ENCODE data around the gene CSNK2B. TPM values are rescaled to one million over a fixed set of nuclear protein-coding genes. Genes with fewer than 3 reads are reported as not detected.

The CSNK2B gene
- polyA plus RNA-seq, 1 donor: 196 TPM

- Histone ChIP-seq H3K36me3 (ENCODE audit: control insufficient read depth, insufficient read depth, low read length) (peaks cover 27% of the 10 kb centered on the region), H3K4me3 (ENCODE audit: low read length) (peak overlapping the region; percentile 94), H3K27ac (ENCODE audit: low read length) (peak overlapping the region; percentile 91), H3K27me3 (ENCODE audit: control insufficient read depth, insufficient read depth, low read length) (no peaks in the 10 kb centered on the region), H3K4me1 (ENCODE audit: control insufficient read depth, insufficient read depth, low read length) (peaks cover 40% of the 10 kb centered on the region), H3K9me3 (ENCODE audit: control insufficient read depth, low read depth, low read length) (no peaks in the 10 kb centered on the region)
- DNase-seq: no peak
- no CpG with 5 or more reads among the region's 12 CpGs for WGBS (ENCODE audit: insufficient coverage, low lambda C conversion rate)
Observed at GRCh38 chr6:31661262-31662123, 4.4 kb upstream of the CSNK2B start.

GRCh38 chr6:31662124-31662723 is 3.7 kb upstream of the CSNK2B start:
- Histone ChIP-seq H3K4me1 (ENCODE audit: control insufficient read depth, insufficient read depth, low read length) (peaks cover 43% of the 10 kb centered on the region), H3K27me3 (ENCODE audit: control insufficient read depth, insufficient read depth, low read length) (no peaks in the 10 kb centered on the region), H3K9me3 (ENCODE audit: control insufficient read depth, low read depth, low read length) (no peaks in the 10 kb centered on the region), H3K27ac (ENCODE audit: low read length) (no peak overlapping the region), H3K36me3 (ENCODE audit: control insufficient read depth, insufficient read depth, low read length) (peaks cover 28% of the 10 kb centered on the region), H3K4me3 (ENCODE audit: low read length) (no peak overlapping the region)
- WGBS (ENCODE audit: insufficient coverage, low lambda C conversion rate): 100% methylated on average over 1 of the region's 12 CpGs
- no peak for DNase-seq

- peak in 1 of 2 donors; percentile 72 for DNase-seq
- Histone ChIP-seq H3K9me3 (ENCODE audit: control insufficient read depth, low read depth, low read length) (no peaks in the 10 kb centered on the region), H3K27me3 (ENCODE audit: control insufficient read depth, insufficient read depth, low read length) (no peaks in the 10 kb centered on the region), H3K4me1 (ENCODE audit: control insufficient read depth, insufficient read depth, low read length) (peaks cover 38% of the 10 kb centered on the region), H3K27ac (ENCODE audit: low read length) (peak overlapping the region; percentile 97), H3K4me3 (ENCODE audit: low read length) (peak overlapping the region; percentile 93), H3K36me3 (ENCODE audit: control insufficient read depth, insufficient read depth, low read length) (peaks cover 29% of the 10 kb centered on the region)
- 20% methylated on average over 1 of the region's 9 CpGs for WGBS (ENCODE audit: insufficient coverage, low lambda C conversion rate)
Observed at GRCh38 chr6:31663126-31663960, 2.5 kb upstream of the CSNK2B start.

GRCh38 chr6:31663961-31664789 is 1.7 kb upstream of the CSNK2B start:
- Histone ChIP-seq H3K4me1 (ENCODE audit: control insufficient read depth, insufficient read depth, low read length) (peaks cover 30% of the 10 kb centered on the region), H3K27me3 (ENCODE audit: control insufficient read depth, insufficient read depth, low read length) (no peaks in the 10 kb centered on the region), H3K9me3 (ENCODE audit: control insufficient read depth, low read depth, low read length) (no peaks in the 10 kb centered on the region), H3K4me3 (ENCODE audit: low read length) (peak overlapping the region; percentile 93), H3K36me3 (ENCODE audit: control insufficient read depth, insufficient read depth, low read length) (peaks cover 34% of the 10 kb centered on the region), H3K27ac (ENCODE audit: low read length) (peak overlapping the region; percentile 97)
- WGBS (ENCODE audit: insufficient coverage, low lambda C conversion rate): 0% methylated on average over 2 of the region's 17 CpGs
- DNase-seq: peak in 1 of 2 donors; percentile 54

- H3K9me3 ChIP-seq (ENCODE audit: control insufficient read depth, low read depth, low read length): no peaks in the 10 kb centered on the region
- H3K4me1 ChIP-seq (ENCODE audit: control insufficient read depth, insufficient read depth, low read length): peaks cover 25% of the 10 kb centered on the region
- H3K36me3 ChIP-seq (ENCODE audit: control insufficient read depth, insufficient read depth, low read length): peaks cover 42% of the 10 kb centered on the region
- H3K27me3 ChIP-seq (ENCODE audit: control insufficient read depth, insufficient read depth, low read length): no peaks in the 10 kb centered on the region
- DNase-seq: peak; percentile 95
- no CpG with 5 or more reads among the region's 39 CpGs for WGBS (ENCODE audit: insufficient coverage, low lambda C conversion rate)
- H3K4me3 ChIP-seq (ENCODE audit: low read length): peak within 1 kb of the TSS; percentile 93
- peak within 1 kb of the TSS; percentile 97 for H3K27ac ChIP-seq (ENCODE audit: low read length)
Observed at GRCh38 chr6:31664790-31665500, 935 bp upstream of the CSNK2B start, which contains the start of gene GPANK1. TSS of gene GPANK1 (minus strand) at chr6:31664997. CDS start at chr6:31664478, 519 bp downstream.

GRCh38 chr6:31666337-31666965 is 571 bp downstream of the CSNK2B start:
- H3K36me3 ChIP-seq (ENCODE audit: control insufficient read depth, insufficient read depth, low read length): peaks cover 57% of the 10 kb centered on the region
- peak overlapping the region; percentile 97 for H3K27ac ChIP-seq (ENCODE audit: low read length)
- H3K9me3 ChIP-seq (ENCODE audit: control insufficient read depth, low read depth, low read length): no peaks in the 10 kb centered on the region
- H3K27me3 ChIP-seq (ENCODE audit: control insufficient read depth, insufficient read depth, low read length): no peaks in the 10 kb centered on the region
- 11% methylated on average over 6 of the region's 15 CpGs for WGBS (ENCODE audit: insufficient coverage, low lambda C conversion rate)
- peaks cover 19% of the 10 kb centered on the region for H3K4me1 ChIP-seq (ENCODE audit: control insufficient read depth, insufficient read depth, low read length)
- DNase-seq: no peak
- peak overlapping the region; percentile 93 for H3K4me3 ChIP-seq (ENCODE audit: low read length)

GRCh38 chr6:31669676-31670075 is 3.8 kb downstream of the CSNK2B start, which contains the start of gene LY6G5B:
TSS of gene LY6G5B (plus strand) at chr6:31669976. CDS start at chr6:31670951, 975 bp downstream.
- 70% methylated on average over 2 of the region's 8 CpGs for WGBS (ENCODE audit: insufficient coverage, low lambda C conversion rate)
- Histone ChIP-seq H3K9me3 (ENCODE audit: control insufficient read depth, low read depth, low read length) (no peaks in the 10 kb centered on the region), H3K27ac (ENCODE audit: low read length) (no peak within 1 kb of the TSS), H3K4me1 (ENCODE audit: control insufficient read depth, insufficient read depth, low read length) (peaks cover 3% of the 10 kb centered on the region), H3K36me3 (ENCODE audit: control insufficient read depth, insufficient read depth, low read length) (peaks cover 64% of the 10 kb centered on the region), H3K4me3 (ENCODE audit: low read length) (no peak within 1 kb of the TSS), H3K27me3 (ENCODE audit: control insufficient read depth, insufficient read depth, low read length) (no peaks in the 10 kb centered on the region)
- DNase-seq: no peak

GRCh38 chr6:31676322-31676903 is 10.5 kb downstream of the CSNK2B start:
- peaks cover 20% of the 10 kb centered on the region for H3K36me3 ChIP-seq (ENCODE audit: control insufficient read depth, insufficient read depth, low read length)
- no peak for DNase-seq
- WGBS (ENCODE audit: insufficient coverage, low lambda C conversion rate): no CpG with 5 or more reads among the region's 4 CpGs
- H3K9me3 ChIP-seq (ENCODE audit: control insufficient read depth, low read depth, low read length): no peaks in the 10 kb centered on the region
- peaks cover 9% of the 10 kb centered on the region for H3K4me1 ChIP-seq (ENCODE audit: control insufficient read depth, insufficient read depth, low read length)
- H3K27ac ChIP-seq (ENCODE audit: low read length): no peak overlapping the region
- H3K4me3 ChIP-seq (ENCODE audit: low read length): no peak overlapping the region
- H3K27me3 ChIP-seq (ENCODE audit: control insufficient read depth, insufficient read depth, low read length): no peaks in the 10 kb centered on the region
